Left hindlimb (tissue), 1 donor: ENCODE data around the gene TMC5.
"Not testable (repeated sequence)": the region's sequence is repeated elsewhere in the genome, so short reads cannot be mapped to it uniquely, and the experiment has no call there.

ENCODE experiments used
- DNase-seq: peaks from one replicate; pipeline ENCODE4 v3.0.0-alpha.2; 2018

Gene TMC5

GRCh38 chr16:19512297-19512696 is 94.6 kb downstream of the TMC5 start:
- no peak for DNase-seq

DNA sequence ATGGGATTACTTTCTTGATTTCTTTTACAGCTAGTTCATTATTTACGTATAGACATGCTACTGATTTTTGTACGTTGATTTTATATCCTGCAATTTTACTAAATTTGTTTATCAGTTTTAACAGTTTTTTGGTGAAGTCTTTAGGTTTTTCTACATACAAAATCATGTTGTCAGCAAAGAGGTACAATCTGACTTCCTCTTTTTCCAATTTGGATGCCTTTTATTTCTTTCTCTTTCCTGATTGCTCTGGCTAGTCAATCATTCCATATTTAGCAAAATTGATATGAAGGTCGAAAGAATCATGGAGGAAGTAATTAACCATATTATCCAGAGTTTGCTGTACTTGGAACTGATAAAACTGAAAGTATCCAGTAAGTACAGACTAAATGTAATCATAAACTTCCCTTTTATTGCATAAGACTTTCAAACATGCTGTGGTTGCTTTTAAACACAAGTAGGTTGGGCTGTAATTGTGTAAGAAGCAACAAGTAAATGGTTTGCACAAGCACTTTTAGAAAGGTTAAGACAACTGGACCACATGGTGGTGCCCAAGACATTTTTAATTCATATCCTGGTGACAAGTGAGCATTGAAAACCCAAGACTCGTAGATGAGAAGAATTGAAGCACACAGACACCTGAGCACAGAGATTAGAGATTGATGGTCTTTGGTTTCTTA is 95.8 kb downstream of the TMC5 start:
- DNase-seq, result no peak

- no peak for DNase-seq
Observed at GRCh38 chr16:19515757-19516156, 98.1 kb downstream of the TMC5 start.

DNA sequence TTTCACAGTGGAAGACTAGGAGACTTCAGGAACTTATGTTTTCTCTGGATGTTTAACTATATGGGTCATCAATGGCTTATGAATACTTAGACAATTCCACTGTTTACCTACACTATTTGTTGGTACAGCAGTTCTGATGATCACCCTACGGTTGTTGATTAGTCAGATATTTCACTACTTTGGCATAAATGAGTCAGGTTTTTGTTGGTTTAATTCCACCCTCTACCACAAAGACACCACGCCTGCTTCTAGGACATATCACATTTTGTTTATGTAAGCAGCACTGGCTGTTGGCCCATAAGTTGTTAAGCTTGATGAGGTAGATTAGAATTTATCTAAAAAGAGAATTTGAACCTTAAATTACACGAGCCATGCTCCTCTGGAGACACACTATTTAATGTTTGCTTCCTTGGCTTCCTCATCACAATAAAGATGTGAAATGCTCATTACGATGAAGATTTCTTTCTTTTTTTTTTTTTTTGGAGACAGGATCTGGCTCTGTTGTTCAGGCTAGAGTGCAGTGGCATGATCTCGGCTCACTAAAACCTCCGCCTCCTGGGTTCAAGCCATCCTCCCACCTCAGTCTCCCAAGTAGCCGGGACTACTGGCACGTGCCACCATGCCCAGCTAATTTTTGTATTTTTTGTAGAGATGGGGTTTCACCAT is 99.9 kb downstream of the TMC5 start:
- DNase-seq, result no peak

- DNase-seq, result no peak
Observed at GRCh38 chr16:19518388-19518787, 100.7 kb downstream of the TMC5 start.

- DNase-seq, result no peak
Observed at GRCh38 chr16:19520861-19521331, 103.2 kb downstream of the TMC5 start.

DNA sequence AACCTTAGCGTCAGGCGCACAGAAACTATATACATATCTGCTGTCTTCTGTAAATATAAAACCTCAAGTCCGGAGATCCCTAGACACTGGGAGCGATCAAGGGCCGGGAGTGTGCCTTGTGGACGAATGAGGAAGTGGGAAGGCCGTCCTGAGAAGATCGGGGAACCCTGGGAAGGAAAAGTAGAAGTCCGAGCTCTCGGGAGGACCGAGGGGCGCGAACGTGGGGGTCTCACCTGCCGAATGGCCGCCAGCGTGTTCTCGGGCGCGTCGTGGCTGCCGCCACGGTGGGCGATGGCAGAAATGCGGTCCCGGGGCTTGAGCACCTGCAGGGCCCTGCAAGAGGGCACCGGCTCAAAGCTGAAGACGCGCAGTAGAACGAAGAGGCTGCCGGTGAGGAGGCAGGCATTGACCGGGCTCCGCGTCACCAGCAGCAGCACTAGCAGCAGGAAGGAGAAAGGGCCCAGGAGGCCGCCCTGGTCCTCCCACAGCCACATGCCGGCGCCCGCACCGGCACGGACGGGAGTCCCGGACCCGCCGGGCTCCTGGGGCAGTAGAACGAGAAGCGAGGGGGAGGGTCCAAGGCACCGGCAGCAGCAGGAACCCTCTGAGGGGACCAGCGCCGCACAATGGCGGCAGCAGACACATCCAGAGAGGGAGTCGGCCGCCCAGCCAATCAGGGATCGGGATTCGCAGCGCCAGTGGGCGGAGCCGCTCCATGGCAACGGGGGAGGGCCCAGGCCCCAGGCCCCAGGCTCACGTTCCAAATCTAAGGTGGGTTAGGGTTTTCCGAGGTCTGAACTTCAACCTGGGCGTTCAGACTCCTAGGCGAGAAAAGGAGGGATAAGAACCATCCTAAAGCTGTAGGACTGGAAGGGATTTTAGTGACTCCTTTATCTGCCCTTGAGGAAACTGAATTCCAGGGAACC is 104.1 kb downstream of the TMC5 start, which contains the start of gene GDE1:
Gene GDE1 (minus strand): TSS at position 628 of the 926 bp plus-strand sequence. CDS start 134 bp downstream, at position 494.
- peak; percentile 94 for DNase-seq

DNA sequence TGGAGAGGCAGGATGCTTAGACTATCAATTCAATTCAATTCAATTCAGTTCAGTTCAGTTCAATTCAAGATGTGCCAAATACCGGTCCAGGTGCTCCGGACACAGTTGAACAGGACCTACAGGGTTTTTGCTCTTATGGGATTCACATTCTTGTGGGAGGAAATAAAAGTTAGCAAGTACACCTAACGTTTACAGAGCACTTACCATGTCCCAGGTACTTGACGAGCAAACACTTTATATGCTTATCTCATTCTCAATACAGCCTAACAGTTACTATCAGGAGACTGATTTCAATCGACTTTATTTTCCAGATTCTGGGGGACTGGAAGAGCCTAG is 104.7 kb downstream of the TMC5 start:
- DNase-seq, result no peak

GRCh38 chr16:19522760-19523159 is 105.1 kb downstream of the TMC5 start:
- no peak for DNase-seq

GRCh38 chr16:19523184-19523558 is 105.5 kb downstream of the TMC5 start:
- no peak for DNase-seq

- DNase-seq, result peak; percentile 97
Observed at GRCh38 chr16:19523559-19524355, 106.1 kb downstream of the TMC5 start, which contains the start of gene CCP110. TSS of gene CCP110 (plus strand) at chr16:19523942. CDS start at chr16:19527882, 3,940 bp downstream.

DNA sequence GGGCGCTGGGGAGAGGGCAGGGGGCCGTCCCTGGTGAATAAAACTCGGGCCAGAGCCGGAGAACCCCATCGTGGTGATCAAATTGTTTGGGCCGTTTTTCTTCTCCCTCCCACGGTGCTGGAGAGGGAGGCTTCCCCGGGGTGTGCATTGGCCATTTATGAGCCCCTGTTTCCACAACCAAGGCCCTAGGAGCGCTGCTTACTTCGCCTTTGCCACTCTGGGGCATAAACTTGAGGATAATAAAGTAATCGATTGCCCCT is 106.6 kb downstream of the TMC5 start:
- no peak for DNase-seq

GRCh38 chr16:19524616-19525384 is 107.1 kb downstream of the TMC5 start:
- no peak for DNase-seq

DNA sequence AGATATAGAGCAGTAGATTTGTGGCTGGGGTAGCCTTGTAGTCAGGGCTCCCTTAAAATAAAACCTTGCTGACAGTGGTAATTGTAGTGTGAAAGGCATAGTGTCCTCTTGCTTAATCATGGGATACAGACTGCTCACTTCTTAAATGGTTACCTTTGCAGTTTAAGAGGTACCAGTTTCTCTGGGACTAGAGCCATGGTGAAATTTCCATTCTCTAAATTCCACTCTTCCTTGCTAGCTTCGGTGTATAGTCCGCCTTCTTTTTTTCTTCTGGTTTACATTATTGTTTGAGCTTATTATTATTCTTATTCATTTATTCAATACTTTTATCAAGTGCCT is 107.7 kb downstream of the TMC5 start:
- no peak for DNase-seq

DNA sequence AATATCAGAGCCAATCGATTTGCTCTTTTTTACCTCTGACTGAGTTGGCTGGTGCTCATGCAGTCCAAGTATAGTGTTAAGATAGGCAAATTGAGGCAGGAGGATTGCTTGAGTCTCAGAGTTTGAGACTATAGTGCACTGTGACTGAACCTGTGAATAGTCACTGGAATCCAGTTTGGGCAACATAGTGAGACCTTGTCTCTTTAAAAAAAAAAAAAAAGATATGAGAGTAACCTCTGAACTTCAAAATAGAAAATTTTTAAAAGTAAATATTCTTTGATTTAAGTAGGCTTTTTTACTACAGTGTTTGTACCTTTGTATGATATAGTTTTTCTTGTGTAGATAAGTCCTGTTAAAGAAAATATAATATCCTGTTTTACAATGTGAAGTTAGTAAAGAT is 109.5 kb downstream of the TMC5 start:
- DNase-seq, result no peak

DNA sequence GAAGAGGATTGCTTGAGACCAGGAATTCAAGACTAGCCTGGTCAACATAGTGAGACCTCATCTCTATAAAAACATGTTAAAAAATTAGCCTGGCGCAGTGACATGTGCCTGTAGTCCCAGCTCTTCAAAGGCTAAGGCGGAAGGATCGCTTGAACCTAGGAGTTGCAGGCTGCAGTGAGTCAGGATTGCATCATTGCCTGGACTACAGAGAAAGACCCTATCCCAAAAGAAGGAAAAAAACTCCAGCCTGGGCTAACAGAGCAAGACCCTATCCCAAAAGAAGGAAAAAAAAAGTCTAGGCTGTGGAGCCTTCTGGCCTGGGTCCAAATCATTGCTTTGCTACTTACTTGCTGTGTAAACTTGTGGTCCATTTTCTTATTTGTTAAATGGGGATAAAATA is 111.0 kb downstream of the TMC5 start:
- DNase-seq, result no peak

DNA sequence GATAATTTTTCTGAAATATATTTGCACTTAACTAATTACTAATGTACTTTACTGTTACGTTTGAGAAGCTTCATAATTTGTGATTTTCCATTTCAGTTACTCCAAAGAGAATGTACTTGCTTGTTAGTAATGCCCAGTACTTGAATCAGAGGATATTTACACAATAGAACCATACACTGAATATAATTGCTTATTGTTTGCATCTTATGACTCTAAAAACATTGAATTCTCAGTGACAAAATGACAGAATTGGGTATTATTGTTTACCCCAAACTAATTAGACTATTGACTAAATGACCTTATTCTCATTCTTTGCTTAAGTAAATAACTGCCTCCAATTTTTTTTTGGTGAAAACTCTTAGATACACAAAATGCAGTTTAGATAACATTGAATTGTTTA is 114.9 kb downstream of the TMC5 start:
- no peak for DNase-seq

DNA sequence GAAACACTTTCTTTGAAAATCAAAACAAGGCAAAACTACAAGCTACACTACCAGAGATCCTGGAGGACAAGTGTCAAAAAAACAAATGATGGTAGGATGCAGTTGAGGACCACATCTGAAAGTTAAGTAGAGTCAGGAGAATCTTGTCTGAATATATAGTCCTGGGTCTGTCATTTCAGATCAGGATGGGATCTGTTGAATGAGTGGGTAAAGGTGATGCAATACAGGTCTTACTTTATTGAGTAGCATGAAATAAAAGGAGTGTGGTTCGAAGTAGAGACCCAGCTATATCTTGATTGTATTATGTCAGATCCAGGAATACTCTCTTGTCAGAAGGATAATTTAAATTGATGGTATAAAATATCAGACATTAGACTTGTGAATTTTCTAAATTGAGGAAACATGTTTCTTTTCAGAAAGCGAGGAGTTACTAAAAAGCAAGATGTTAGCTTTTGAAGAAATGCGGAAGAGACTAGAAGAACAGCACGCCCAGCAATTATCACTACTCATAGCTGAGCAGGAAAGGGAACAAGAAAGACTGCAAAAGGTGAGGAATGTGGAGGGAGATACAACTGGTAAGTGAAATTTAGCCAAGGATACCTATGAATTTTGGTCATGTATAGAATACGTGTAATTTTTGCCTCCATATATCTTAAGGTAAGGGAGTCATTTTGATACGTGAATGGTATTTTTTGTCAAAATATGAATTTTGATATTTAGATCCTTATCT is 122.7 kb downstream of the TMC5 start:
- DNase-seq, result no peak

GRCh38 chr16:19542138-19542821 is 124.6 kb downstream of the TMC5 start:
- no peak for DNase-seq

- DNase-seq, result not testable (repeated sequence)
Observed at GRCh38 chr16:19543278-19543996, 125.8 kb downstream of the TMC5 start.
